ENCODE measurements around the gene SMTN.

DNA sequence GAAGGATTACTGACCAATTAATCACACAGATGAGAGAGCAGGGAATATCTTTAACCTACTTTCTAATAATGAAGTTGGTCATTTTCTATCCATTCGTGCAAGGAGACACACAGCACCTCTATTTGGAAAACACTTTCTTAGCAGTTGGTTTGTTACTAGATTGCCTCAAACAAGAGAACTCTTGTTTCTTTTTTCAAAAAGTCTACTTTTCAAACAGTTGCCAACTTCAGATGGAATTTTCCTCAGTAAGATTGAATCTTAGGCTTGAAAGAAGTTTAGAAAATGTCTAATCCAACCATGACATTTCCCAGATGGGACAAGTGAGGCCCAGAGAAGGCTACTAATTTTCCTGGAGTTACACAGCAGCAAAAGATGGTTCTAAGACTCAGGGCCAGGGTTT is 42.4 kb upstream of the SMTN start:
- TF ChIP-seq POLR2A (IDR thresholded peaks at IDR 0.05) (no peak), EP300 (IDR thresholded peaks at IDR 0.05) (no peak), POLR2AphosphoS5 (IDR thresholded peaks at IDR 0.05) (no peak)
- TF ChIP-seq, protein P1, sequence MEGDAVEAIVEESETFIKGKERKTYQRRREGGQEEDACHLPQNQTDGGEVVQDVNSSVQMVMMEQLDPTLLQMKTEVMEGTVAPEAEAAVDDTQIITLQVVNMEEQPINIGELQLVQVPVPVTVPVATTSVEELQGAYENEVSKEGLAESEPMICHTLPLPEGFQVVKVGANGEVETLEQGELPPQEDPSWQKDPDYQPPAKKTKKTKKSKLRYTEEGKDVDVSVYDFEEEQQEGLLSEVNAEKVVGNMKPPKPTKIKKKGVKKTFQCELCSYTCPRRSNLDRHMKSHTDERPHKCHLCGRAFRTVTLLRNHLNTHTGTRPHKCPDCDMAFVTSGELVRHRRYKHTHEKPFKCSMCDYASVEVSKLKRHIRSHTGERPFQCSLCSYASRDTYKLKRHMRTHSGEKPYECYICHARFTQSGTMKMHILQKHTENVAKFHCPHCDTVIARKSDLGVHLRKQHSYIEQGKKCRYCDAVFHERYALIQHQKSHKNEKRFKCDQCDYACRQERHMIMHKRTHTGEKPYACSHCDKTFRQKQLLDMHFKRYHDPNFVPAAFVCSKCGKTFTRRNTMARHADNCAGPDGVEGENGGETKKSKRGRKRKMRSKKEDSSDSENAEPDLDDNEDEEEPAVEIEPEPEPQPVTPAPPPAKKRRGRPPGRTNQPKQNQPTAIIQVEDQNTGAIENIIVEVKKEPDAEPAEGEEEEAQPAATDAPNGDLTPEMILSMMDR (IDR thresholded peaks at IDR 0.05): no peak
